GM12878 (cell line): ENCODE data around the gene ADAM19. TPM values are rescaled to one million over a fixed set of nuclear protein-coding genes. Genes with fewer than 3 reads are reported as not detected.

Experiments used
- ATAC-seq: fragments of 200-7000 bp; cut with Tn5 transposase; 3 replicates; pipeline ENCODE4 v1.9.1; 2020; ENCODE audit warnings: mild to moderate bottlenecking, moderate library complexity
- BruUV-seq: library from RNA; stranded (reverse); fragments of 400-500 nt; replicated peaks from 2 replicates; lab custom pipeline; 2021; lab: Mats Ljungman, UMichigan
- CTCF ChIA-PET: fragments of 300-600 bp; sonication (Branson Sonifier 250); formaldehyde crosslinking; extraction: SDS; loops from one replicate; lab custom pipeline; 2021; ENCODE audit warnings: inconsistent platforms; lab: Yijun Ruan, JAX
- POLR2A ChIA-PET: fragments of 350-600 bp; formaldehyde crosslinking; extraction: SDS; loops from one replicate; lab custom pipeline; 2021; ENCODE audit warnings: inconsistent platforms; lab: Charles Lee
- RAD21 ChIA-PET: fragments of 300-600 bp; sonication (Branson Sonifier 250); formaldehyde crosslinking; loops from one replicate; lab custom pipeline; 2023; ENCODE audit warnings: antibody characterized with exemption; ENCODE audit not compliant: unreplicated experiment; lab: Charles Lee
- SMC1A ChIA-PET: fragments of 300-600 bp; sonication (Branson Sonifier 250); formaldehyde crosslinking; loops from one replicate; lab custom pipeline; 2023; ENCODE audit not compliant: unreplicated experiment, uncharacterized antibody; lab: Charles Lee
- DNase-seq: peaks from one replicate; pipeline ENCODE4 v3.0.0-alpha.2; 2011; ENCODE audit warnings: low read depth, low spot score
- FAIRE-seq: peaks from 3 replicates; lab custom pipeline; 2011; peaks lifted over from hg19 to GRCh38; lab: Jason Lieb, UNC
- H2AFZ ChIP-seq: 2 replicates; pipeline ENCODE4 v1.6.0; 2011; ENCODE audit warnings: low read depth, low read length, control low read depth; ENCODE audit not compliant: control insufficient read depth
- H3K27ac ChIP-seq: 2 replicates; pipeline ENCODE4 v1.5.1; 2011; ENCODE audit warnings: control low read depth; ENCODE audit not compliant: control insufficient read depth, insufficient read depth
- H3K27me3 ChIP-seq, 2 experiments: replicated peaks in 1 of 2; 2 replicates each; pipeline versions ENCODE4 v1.6.0 to v1.6.1; 2011; ENCODE audit warnings: low read length in 1 of 2; ENCODE audit not compliant: control insufficient read depth in 2 of 2, insufficient read depth in 2 of 2
- H3K36me3 ChIP-seq, 2 experiments: 2 replicates each; pipeline ENCODE4 v1.5.1; 2011; ENCODE audit warnings: low read length in 1 of 2; ENCODE audit not compliant: control insufficient read depth in 2 of 2, insufficient read depth in 2 of 2
- H3K4me1 ChIP-seq: 2 replicates; pipeline ENCODE4 v1.6.1; 2011; ENCODE audit warnings: mild to moderate bottlenecking, low read length, moderate library complexity, mixed read lengths; ENCODE audit not compliant: control insufficient read depth, insufficient read depth
- H3K4me2 ChIP-seq: 2 replicates; pipeline ENCODE4 v1.6.0; 2011; ENCODE audit warnings: control low read depth; ENCODE audit not compliant: control insufficient read depth, insufficient read depth
- H3K4me3 ChIP-seq: fragments of 200-600 bp; sonication (generic); 2 replicates; pipeline ENCODE4 v1.5.1; 2016
- H3K79me2 ChIP-seq: 2 replicates; pipeline ENCODE4 v1.6.0; 2011; ENCODE audit warnings: low read length; ENCODE audit not compliant: control insufficient read depth, insufficient read depth
- H3K9ac ChIP-seq: 2 replicates; pipeline ENCODE4 v1.8.0; 2011; ENCODE audit warnings: low read length, control low read depth, mixed read lengths; ENCODE audit not compliant: control insufficient read depth, insufficient read depth
- H3K9me3 ChIP-seq: replicated peaks from 3 replicates; pipeline ENCODE4 v1.5.1; 2011; ENCODE audit warnings: mild to moderate bottlenecking, low read length; ENCODE audit not compliant: control insufficient read depth, insufficient read depth
- H4K20me1 ChIP-seq: 2 replicates; pipeline ENCODE4 v1.6.0; 2011; ENCODE audit not compliant: control insufficient read depth, insufficient read depth
- BACH1 ChIP-seq: fragments of 450-650 bp; IDR thresholded peaks from 2 replicates; pipeline ENCODE4 v1.6.1; 2017; ENCODE audit warnings: mild to moderate bottlenecking, borderline replicate concordance
- CBFB ChIP-seq: IDR thresholded peaks from 2 replicates; pipeline ENCODE4 v1.6.1; 2016; ENCODE audit warnings: antibody characterized with exemption, low read depth
- CHD1 ChIP-seq: IDR thresholded peaks from 2 replicates; pipeline ENCODE4 v1.6.1; 2012; ENCODE audit warnings: low read depth, low read length, improper control_type of control experiment
- DPF2 ChIP-seq: fragments of 450-650 bp; IDR thresholded peaks from 2 replicates; pipeline ENCODE4 v1.6.1; 2017; ENCODE audit warnings: mild to moderate bottlenecking
- FOS ChIP-seq: IDR thresholded peaks from 3 replicates; pipeline ENCODE4 v1.6.1; 2011; ENCODE audit warnings: borderline replicate concordance; ENCODE audit not compliant: insufficient read length; ENCODE audit errors: extremely low read depth
- FOXM1 ChIP-seq: IDR thresholded peaks from 2 replicates; pipeline ENCODE4 v1.6.1; 2012; ENCODE audit warnings: low read depth, mild to moderate bottlenecking, inconsistent platforms, low read length, moderate library complexity
- IKZF1 ChIP-seq: fragments of 450-650 bp; conservative IDR thresholded peaks from 2 replicates; pipeline ENCODE4 v1.6.1; 2017; ENCODE audit warnings: antibody characterized with exemption, mild to moderate bottlenecking
- MEF2A ChIP-seq: IDR thresholded peaks from 2 replicates; pipeline ENCODE4 v1.6.1; 2011; ENCODE audit warnings: low read depth, mild to moderate bottlenecking, low read length, moderate library complexity; ENCODE audit not compliant: insufficient read depth
- MYC ChIP-seq: IDR thresholded peaks from 2 replicates; pipeline ENCODE4 v1.6.1; 2011; ENCODE audit warnings: mild to moderate bottlenecking, low read length, moderate library complexity, inconsistent platforms; ENCODE audit not compliant: insufficient read depth, insufficient replicate concordance, insufficient read length, severe bottlenecking
- PRDM15 ChIP-seq: fragments of 450-650 bp; formaldehyde crosslinking; IDR thresholded peaks from 2 replicates; pipeline ENCODE4 v1.4.0; 2020; ENCODE audit warnings: mild to moderate bottlenecking, moderate library complexity
- SIN3A ChIP-seq: IDR thresholded peaks from 2 replicates; pipeline ENCODE4 v1.6.1; 2012; ENCODE audit warnings: low read depth, low read length, improper control_type of control experiment
- SIX5 ChIP-seq: IDR thresholded peaks from 2 replicates; pipeline ENCODE4 v1.6.1; 2011; ENCODE audit warnings: mild to moderate bottlenecking, low read depth, low read length, moderate library complexity; ENCODE audit not compliant: severe bottlenecking
- SRF ChIP-seq, 2 experiments: IDR thresholded peaks; 2 replicates each; pipeline ENCODE4 v1.6.1; 2011; ENCODE audit warnings: low read depth in 2 of 2, low read length in 2 of 2, mild to moderate bottlenecking in 1 of 2, moderate library complexity in 1 of 2
- TAF1 ChIP-seq: IDR thresholded peaks from 2 replicates; pipeline ENCODE4 v1.6.1; 2011; ENCODE audit warnings: mild to moderate bottlenecking, low read depth, low read length, borderline replicate concordance
- TARDBP ChIP-seq: IDR thresholded peaks from 2 replicates; pipeline ENCODE4 v1.6.1; 2016; ENCODE audit warnings: borderline replicate concordance
- TCF3 ChIP-seq: IDR thresholded peaks from 2 replicates; pipeline ENCODE4 v1.6.1; 2012; ENCODE audit warnings: low read depth, mild to moderate bottlenecking, low read length, borderline replicate concordance; ENCODE audit not compliant: insufficient read depth
- WGBS: methylation state at CpG from one replicate; pipeline ENCODE4 v1.1.6; 2016; ENCODE audit warnings: low lambda C conversion rate; ENCODE audit not compliant: insufficient replicate concordance, insufficient coverage; ENCODE audit errors: missing lambda C conversion rate; 5-methylcytosine and 5-hydroxymethylcytosine counted together
- in situ Hi-C: fragments of 300-500 bp; cut with MboI; formaldehyde crosslinking; loops from 9 replicates; pipeline ENCODE4 v1.14.3; 2018; ENCODE audit warnings: mixed read lengths
- intact Hi-C: fragments of 100-400 bp; cut with micrococcal nuclease; formaldehyde crosslinking; loops from one replicate; pipeline ENCODE4 v1.14.2; 2022; ENCODE audit not compliant: unreplicated experiment
- polyA plus RNA-seq, 11 experiments: library from polyadenylated mRNA; depleted of rRNA in 4 of 11; unstranded in 6 of 11; stranded (reverse) in 5 of 11; fragments of >200 nt; fragmentation: Nextera tagmentation in 4 of 11; fragmentation: Illumina TruSeq in 1 of 11; extraction: Ambion mirVana in 4 of 11; extraction: Trizol in 1 of 11; gene quantifications; 1 replicate in 1 of 11; 2 replicates in 10 of 11; pipeline versions ENCODE4 v1.2.1 to v1.2.3, GENCODE V29; 2011 to 2016; ENCODE audit warnings: inconsistent platforms in 2 of 11, missing spikeins in 2 of 11, low read depth in 1 of 11
- total RNA-seq, 4 experiments: library from RNA; depleted of rRNA in 3 of 4; stranded (reverse); fragments of >200 nt in 3 of 4; fragmentation: Illumina TruSeq in 1 of 4; extraction: Trizol in 1 of 4; gene quantifications; 2 replicates each; pipeline versions ENCODE4 v1.2.1 to v1.2.3, GENCODE V29; 2013 to 2021

ADAM19 gene
- total and polyA plus RNA-seq, 10 of the 15 experiments (the other 5 are each of a cell fraction or from before 2014, with no cell fraction given), result 16.0 to 92.8 (median 44.7) TPM

DNA sequence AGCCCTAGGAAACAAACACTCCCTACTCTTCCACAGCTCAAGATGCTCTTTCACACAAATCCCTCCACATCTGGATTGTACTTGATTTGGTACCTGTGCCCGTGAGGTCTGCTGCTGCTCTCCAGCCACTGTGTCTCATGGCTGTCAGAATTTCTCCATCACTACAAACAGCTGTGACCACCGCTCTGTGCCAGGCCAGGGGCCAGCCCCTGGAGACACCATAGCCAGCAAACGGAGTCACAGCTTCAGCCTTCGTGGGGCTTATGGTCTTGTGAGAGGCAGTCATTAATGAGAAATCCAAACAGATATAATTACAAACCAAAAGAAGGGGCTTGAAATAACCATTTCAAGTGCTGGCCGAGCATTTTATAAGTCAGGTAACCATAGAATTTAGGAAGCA is 43.6 kb downstream of the ADAM19 start:
- SMC1A ChIA-PET, result interaction anchor here (0.5 to 1.3 kb wide), 5 partner anchors 12 to 99 kb away, joined by 3 to 5 read pairs (median 3); no protein-coding TSS in a partner anchor
- RAD21 ChIA-PET, result no interaction called here
- Histone ChIP-seq H2AFZ (no peak overlapping the region), H3K79me2 (no peaks in the 10 kb centered on the region), H4K20me1 (no peaks in the 10 kb centered on the region), H3K4me2 (no peak overlapping the region), H3K36me3 (peaks cover 16 to 23% of the 10 kb centered on the region in 2 experiments; a peak in 3 of 4 replicates), H3K27ac (no peak overlapping the region), H3K4me1 (peaks cover 7% of the 10 kb centered on the region), H3K9ac (no peak overlapping the region), H3K4me3 (no peak overlapping the region), H3K27me3 (no peaks in the 10 kb centered on the region), H3K9me3 (no peaks in the 10 kb centered on the region)
- in situ Hi-C loops, result no loop called here
- CTCF ChIA-PET, result interaction anchor here (0.6 kb wide), 1 partner anchor 100 kb away, joined by 3 read pairs; no protein-coding TSS in a partner anchor
- POLR2A ChIA-PET, result no interaction called here
- BruUV-seq, result no TSS peak
- DNase-seq (no peak), FAIRE-seq (no peak), ATAC-seq (no peak)
- intact Hi-C loops, result no loop called here
- TF ChIP-seq TARDBP (no peak), CHD1 (no peak), DPF2 (no peak), CBFB (no peak), IKZF1 (no peak), BACH1 (no peak), SIX5 (no peak), TCF3 (no peak), TAF1 (no peak), SIN3A (no peak), PRDM15 (CRISPR knock-in tag) (no peak), SRF (IDR thresholded peaks at IDR 0.05; ENCODE audit: low read depth in 2 of 2, low read length in 2 of 2) (no peak), MEF2A (no peak), MYC (no peak), FOXM1 (no peak), FOS (no peak)
- 77% methylated on average over 5 of the region's 5 CpGs for WGBS
